Stomach (tissue), 9 donors: ENCODE measurements around the gene SMYD3. TPM values are rescaled to one million over a fixed set of nuclear protein-coding genes. Genes with fewer than 3 reads are reported as not detected.

Experiments used
- DNase-seq, 2 donors: peaks; one replicate each; pipeline versions ENCODE4 v3.0.0 to v3.0.0-alpha.2; 2013 to 2019
- H3K27ac ChIP-seq, 5 donors: fragments of 200-600 bp in 4 of 5; sonication (generic) in 4 of 5; one replicate each; pipeline ENCODE4 v1.5.1; 2013 to 2019; ENCODE audit warnings: mild to moderate bottlenecking in 1 of 5, moderate library complexity in 1 of 5
- H3K27me3 ChIP-seq, 3 donors: fragments of 200-600 bp; sonication (generic); one replicate each; pipeline ENCODE4 v1.5.1; 2017 to 2019; ENCODE audit warnings: mixed run types in 1 of 3
- H3K36me3 ChIP-seq, 4 donors: fragments of 200-600 bp; sonication (generic); 1 replicate in 3 of 4; 2 replicates in 1 of 4; pipeline ENCODE4 v1.5.1; 2016 to 2019
- H3K4me1 ChIP-seq, 4 donors: fragments of 200-600 bp; sonication (generic); one replicate each; pipeline ENCODE4 v1.5.1; 2016 to 2019
- H3K4me3 ChIP-seq, 4 donors: fragments of 200-600 bp; sonication (generic) in 3 of 4; one replicate each; pipeline ENCODE4 v1.5.1; 2016 to 2019; ENCODE audit warnings: mild to moderate bottlenecking in 1 of 4
- H3K9me3 ChIP-seq, 4 donors: fragments of 200-600 bp; sonication (generic); one replicate each; pipeline ENCODE4 v1.5.1; 2016 to 2019
- CTCF ChIP-seq, 7 experiments: fragments of 450-650 bp in 4 of 7; fragments of 200-600 bp in 3 of 7; sonication (generic) in 3 of 7; IDR thresholded peaks; one replicate each; pipeline ENCODE4 v1.5.1; 2016 to 2019; ENCODE audit warnings: antibody characterized with exemption in 7 of 7, control low read depth in 2 of 7, mild to moderate bottlenecking in 1 of 7
- EP300 ChIP-seq: sonication (generic); formaldehyde crosslinking; IDR thresholded peaks from one replicate; pipeline ENCODE4 v1.6.1; 2017; ENCODE audit warnings: antibody characterized with exemption
- POLR2A ChIP-seq, 4 donors: fragments of 450-650 bp; IDR thresholded peaks; one replicate each; pipeline ENCODE4 v1.6.1; 2016; ENCODE audit warnings: antibody characterized with exemption in 4 of 4, control low read depth in 2 of 4, mild to moderate bottlenecking in 1 of 4, moderate library complexity in 1 of 4
- POLR2AphosphoS5 ChIP-seq, 3 donors: sonication (generic); formaldehyde crosslinking; IDR thresholded peaks; one replicate each; pipeline ENCODE4 v1.6.1; 2016; ENCODE audit warnings: antibody characterized with exemption in 3 of 3
- WGBS, 5 donors: extraction: QIAGEN DNeasy Blood & Tissue Kit in 3 of 5; methylation state at CpG; one replicate each; pipeline versions ENCODE4 v1.1.5 to v1.1.7; 2013 to 2018; 5-methylcytosine and 5-hydroxymethylcytosine counted together
- intact Hi-C: fragments of 100-400 bp; cut with DNase I; formaldehyde crosslinking; loops from one replicate; pipeline ENCODE4 v1.15.1; 2023; ENCODE audit warnings: low total_unique reads
- polyA plus RNA-seq, 3 donors: library from polyadenylated mRNA; stranded (reverse); fragments of 200-250 nt; gene quantifications; one replicate each; pipeline ENCODE4 v1.2.3, GENCODE V29; 2013
- total RNA-seq, 5 donors: library from RNA; depleted of rRNA; stranded (reverse); fragments of >200 nt; gene quantifications; one replicate each; pipeline versions ENCODE4 v1.1.0 to v1.2.3, GENCODE V29; 2014 to 2016
- donor health status: healthy with polysubstance abuse.
- donor health status: Bipolar disorder and iron deficiency.
- donor health status: healthy.

The SMYD3 gene
- total and polyA plus RNA-seq, 8 donors: 6.4 to 196 (median 27.8) TPM

GRCh38 chr1:246427611-246428010, 79.5 kb downstream of the SMYD3 start:
- DNase-seq: no peak
- TF ChIP-seq POLR2AphosphoS5 (IDR thresholded peaks at IDR 0.05): no peak
- no peak for TF ChIP-seq POLR2A (IDR thresholded peaks at IDR 0.05)
- TF ChIP-seq EP300: no peak
- TF ChIP-seq CTCF (IDR thresholded peaks at IDR 0.05): no peak
- Histone ChIP-seq H3K9me3 (no peaks in the 10 kb centered on the region), H3K4me3 (no peak overlapping the region), H3K4me1 (no peaks in the 10 kb centered on the region), H3K27ac (no peak overlapping the region), H3K36me3 (no peaks in the 10 kb centered on the region), H3K27me3 (no peaks in the 10 kb centered on the region)
- intact Hi-C loops: no loop called here
- WGBS, 5 donors: 92 to 98% (median 95%) methylated on average over 3 of the region's 3 CpGs

DNA sequence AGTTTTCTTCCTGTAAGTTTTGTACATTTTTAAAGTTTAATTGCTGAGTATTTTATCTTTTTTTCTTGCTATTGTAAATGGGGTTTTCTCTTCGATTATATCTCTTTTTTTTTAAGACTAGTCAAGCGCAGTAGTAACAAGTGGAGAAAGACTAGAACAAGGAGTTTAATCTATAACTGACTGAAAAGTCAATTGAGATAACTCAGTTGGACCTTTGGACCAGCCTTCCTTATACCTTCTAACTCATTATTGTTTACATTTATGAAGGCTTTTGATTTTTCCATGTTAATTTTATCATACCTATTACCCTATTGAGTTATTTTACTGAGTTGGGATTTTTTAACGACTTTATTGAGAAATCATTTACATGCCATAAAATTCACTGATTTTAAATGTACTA, 81.2 kb downstream of the SMYD3 start:
- Histone ChIP-seq H3K4me3 (no peak overlapping the region), H3K4me1 (no peaks in the 10 kb centered on the region), H3K36me3 (no peaks in the 10 kb centered on the region), H3K9me3 (no peaks in the 10 kb centered on the region), H3K27me3 (no peaks in the 10 kb centered on the region), H3K27ac (no peak overlapping the region)
- 44 to 65% (median 55%) methylated on average over 3 of the region's 3 CpGs for WGBS, 5 donors
- no peak for TF ChIP-seq POLR2A (IDR thresholded peaks at IDR 0.05)
- no peak for TF ChIP-seq EP300
- no peak for TF ChIP-seq POLR2AphosphoS5 (IDR thresholded peaks at IDR 0.05)
- no peak for TF ChIP-seq CTCF (IDR thresholded peaks at IDR 0.05)
- DNase-seq: no peak
- intact Hi-C loops: no loop called here

DNA sequence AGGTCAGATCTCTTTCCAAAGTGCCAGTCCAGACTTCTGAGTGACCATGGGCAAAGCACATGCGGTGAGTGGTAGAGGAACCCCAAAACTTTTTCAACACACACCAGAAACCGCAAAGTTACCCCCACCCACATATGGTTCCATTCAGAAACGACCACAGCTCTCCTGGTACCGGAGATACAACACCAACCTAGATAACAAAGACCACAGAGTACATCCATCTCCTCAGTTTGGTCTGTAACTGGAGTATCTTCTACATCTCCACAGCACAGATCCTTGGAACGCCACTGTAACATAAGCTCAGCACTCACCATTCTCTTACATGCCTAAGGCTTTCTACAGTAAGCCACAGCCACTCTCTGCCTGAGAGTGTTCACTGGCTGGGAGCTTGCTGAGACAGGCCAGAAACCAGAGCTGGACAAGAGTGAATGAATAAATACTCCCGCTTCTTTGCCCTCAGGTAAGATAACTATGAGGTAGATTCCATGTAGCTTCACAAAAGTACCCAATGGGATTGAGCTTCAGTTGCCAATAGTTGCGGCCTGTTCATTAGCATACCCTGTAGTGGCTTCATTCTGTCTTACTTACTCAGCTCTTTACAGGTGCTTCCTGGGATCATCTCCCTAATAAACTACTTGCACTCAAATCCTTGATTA, 81.8 kb downstream of the SMYD3 start:
- TF ChIP-seq POLR2AphosphoS5 (IDR thresholded peaks at IDR 0.05) (no peak), POLR2A (IDR thresholded peaks at IDR 0.05) (no peak), CTCF (IDR thresholded peaks at IDR 0.05) (no peak), EP300 (no peak)
- H3K4me1 ChIP-seq: no peaks in the 10 kb centered on the region
- intact Hi-C loops: no loop called here
- DNase-seq: no peak
- H3K9me3 ChIP-seq: no peaks in the 10 kb centered on the region
- H3K36me3 ChIP-seq: no peaks in the 10 kb centered on the region
- no peak overlapping the region for H3K4me3 ChIP-seq
- 89 to 98% (median 94%) methylated on average over 7 of the region's 7 CpGs for WGBS, 5 donors
- H3K27me3 ChIP-seq: no peaks in the 10 kb centered on the region
- no peak overlapping the region for H3K27ac ChIP-seq

GRCh38 chr1:246420300-246420699, 86.8 kb downstream of the SMYD3 start:
- Histone ChIP-seq H3K27ac (no peak overlapping the region), H3K36me3 (peaks cover 0 to 7% (median 2%) of the 10 kb centered on the region in 4 donors), H3K9me3 (peaks cover 0 to 9% (median 0%) of the 10 kb centered on the region in 4 donors), H3K4me1 (no peaks in the 10 kb centered on the region), H3K4me3 (no peak overlapping the region), H3K27me3 (no peaks in the 10 kb centered on the region)
- 82 to 88% (median 86%) methylated on average over 3 of the region's 3 CpGs for WGBS, 5 donors
- intact Hi-C loops: no loop called here
- no peak for DNase-seq
- TF ChIP-seq EP300: no peak
- TF ChIP-seq POLR2A (IDR thresholded peaks at IDR 0.05): no peak
- no peak for TF ChIP-seq CTCF (IDR thresholded peaks at IDR 0.05)
- TF ChIP-seq POLR2AphosphoS5 (IDR thresholded peaks at IDR 0.05): no peak
